Prostate gland (tissue), 2 donors: ENCODE results near the gene PCK2. TPM values are rescaled to one million over a fixed set of nuclear protein-coding genes. Genes with fewer than 3 reads are reported as not detected.

Experiments
- DNase-seq: peaks from one replicate; pipeline ENCODE4 v3.0.0-alpha.2; 2019; ENCODE audit warnings: low spot score
- H3K27ac ChIP-seq, 2 donors: fragments of 200-600 bp; sonication (generic); 2 replicates each; pipeline ENCODE4 v1.5.1; 2017 to 2019
- H3K27me3 ChIP-seq: fragments of 200-600 bp; sonication (generic); replicated peaks from 2 replicates; pipeline ENCODE4 v1.5.1; 2019; ENCODE audit not compliant: insufficient read depth
- H3K36me3 ChIP-seq, 2 donors: fragments of 200-600 bp; sonication (generic); 1 replicate in 1 of 2; 2 replicates in 1 of 2; pipeline versions ENCODE4 v1.5.1 to v1.8.1; 2017 to 2019
- H3K4me1 ChIP-seq: fragments of 200-600 bp; sonication (generic); replicated peaks from 2 replicates; pipeline ENCODE4 v1.5.1; 2019
- H3K4me3 ChIP-seq, 2 donors: fragments of 200-600 bp; sonication (generic); 2 replicates each; pipeline ENCODE4 v1.5.1; 2017 to 2019
- H3K9me3 ChIP-seq: fragments of 200-600 bp; sonication (generic); 2 replicates; pipeline ENCODE4 v1.5.1; 2017
- CTCF ChIP-seq, 4 experiments: fragments of 200-600 bp in 2 of 4; fragments of 450-650 bp in 2 of 4; sonication (generic) in 2 of 4; IDR thresholded peaks; 1 replicate in 3 of 4; 2 replicates in 1 of 4; pipeline ENCODE4 v1.5.1; 2016 to 2019; ENCODE audit warnings: antibody characterized with exemption in 4 of 4, mild to moderate bottlenecking in 2 of 4, moderate library complexity in 2 of 4
- POLR2A ChIP-seq: fragments of 450-650 bp; IDR thresholded peaks from one replicate; pipeline ENCODE4 v1.6.1; 2016; ENCODE audit warnings: antibody characterized with exemption, mild to moderate bottlenecking
- POLR2AphosphoS5 ChIP-seq: sonication (generic); formaldehyde crosslinking; IDR thresholded peaks from one replicate; pipeline ENCODE4 v1.6.1; 2017; ENCODE audit warnings: antibody characterized with exemption
- WGBS: methylation state at CpG from one replicate; pipeline ENCODE4 v1.1.5; 2018; 5-methylcytosine and 5-hydroxymethylcytosine counted together
- intact Hi-C: fragments of 100-400 bp; cut with DNase I; formaldehyde crosslinking; loops from one replicate; pipeline ENCODE4 v1.14.2; 2022
- total RNA-seq, 2 donors: library from RNA; depleted of rRNA; stranded (reverse); fragments of >200 nt; gene quantifications; one replicate each; pipeline ENCODE4 v1.1.0, GENCODE V29; 2016

PCK2 gene
- total RNA-seq, 2 donors from 2014 or later: 15.4 to 21.8 TPM

- DNase-seq: no peak
- intact Hi-C loops: no loop called here
- H3K27me3 ChIP-seq: no peaks in the 10 kb centered on the region
- peaks cover 3% of the 10 kb centered on the region in 2 donors for H3K36me3 ChIP-seq
- H3K9me3 ChIP-seq: no peaks in the 10 kb centered on the region
- no peak overlapping the region for H3K4me3 ChIP-seq
- WGBS: 79% methylated on average over 9 of the region's 9 CpGs
- no peak overlapping the region for H3K27ac ChIP-seq
- TF ChIP-seq CTCF (IDR thresholded peaks at IDR 0.05) (no peak), POLR2AphosphoS5 (no peak), POLR2A (no peak)
- peaks cover 8% of the 10 kb centered on the region for H3K4me1 ChIP-seq
These were observed 45.3 kb downstream of the PCK2 start for GRCh38 chr14:24139272-24139934.

GRCh38 chr14:24141097-24141880, 47.2 kb downstream of the PCK2 start, which contains the start of gene EMC9:
Gene EMC9, minus strand, starts transcription at chr14:24141591. Its CDS starts 287 bp downstream, at chr14:24141304.
- peak within 1 kb of the TSS; percentile 54 to 88 for H3K4me3 ChIP-seq
- peak; percentile 100 for DNase-seq
- TF ChIP-seq POLR2A: peak; percentile 94
- TF ChIP-seq POLR2AphosphoS5: peak; percentile 98
- peak; percentile 33 to 95 (median 63) for TF ChIP-seq CTCF (IDR thresholded peaks at IDR 0.05)
- no peaks in the 10 kb centered on the region for H3K27me3 ChIP-seq
- WGBS: under 1% methylated on average over 65 of the region's 65 CpGs
- peaks cover 3% of the 10 kb centered on the region in 2 donors for H3K36me3 ChIP-seq
- H3K9me3 ChIP-seq: no peaks in the 10 kb centered on the region
- peaks cover 13% of the 10 kb centered on the region for H3K4me1 ChIP-seq
- intact Hi-C loops: loop anchor here (2.0 kb wide), 1 partner anchor 26 kb away; the partner anchor contains the start of genes DCAF11 and NRL
- H3K27ac ChIP-seq: peak within 1 kb of the TSS; percentile 91 to 95

GRCh38 chr14:24143511-24143910, 49.4 kb downstream of the PCK2 start:
- TF ChIP-seq CTCF (IDR thresholded peaks at IDR 0.05): no peak
- no peak for TF ChIP-seq POLR2AphosphoS5
- TF ChIP-seq POLR2A: no peak
- H3K4me1 ChIP-seq: peaks cover 15% of the 10 kb centered on the region
- H3K36me3 ChIP-seq: peaks cover 3% of the 10 kb centered on the region in 2 donors
- H3K27me3 ChIP-seq: no peaks in the 10 kb centered on the region
- H3K9me3 ChIP-seq: no peaks in the 10 kb centered on the region
- 89% methylated on average over 2 of the region's 2 CpGs for WGBS
- no peak overlapping the region for H3K4me3 ChIP-seq
- no peak overlapping the region for H3K27ac ChIP-seq
- intact Hi-C loops: no loop called here
- no peak for DNase-seq

GRCh38 chr14:24144451-24144850, 50.3 kb downstream of the PCK2 start:
- Histone ChIP-seq H3K9me3 (no peaks in the 10 kb centered on the region), H3K4me3 (no peak overlapping the region), H3K27me3 (no peaks in the 10 kb centered on the region), H3K36me3 (no peaks in the 10 kb centered on the region), H3K27ac (no peak overlapping the region), H3K4me1 (peaks cover 13% of the 10 kb centered on the region)
- no peak for DNase-seq
- TF ChIP-seq POLR2AphosphoS5 (no peak), POLR2A (no peak), CTCF (IDR thresholded peaks at IDR 0.05) (no peak)
- intact Hi-C loops: no loop called here
- WGBS: 100% methylated on average over 1 of the region's 1 CpG
